OCI-LY3 (cell line): ENCODE measurements around the gene NR2F6.

ENCODE experiments used
- CTCF ChIP-seq: fragments of 200-600, 300-600 bp; sonication (generic); IDR thresholded peaks from 2 replicates; pipeline ENCODE4 v1.5.1; 2014; ENCODE audit warnings: antibody characterized with exemption, low read length, low read depth
- EZH2phosphoT487 ChIP-seq: fragments of 200-600 bp; shearing (Covaris generic); IDR thresholded peaks from 2 replicates; pipeline ENCODE4 v1.6.1; 2018; ENCODE audit warnings: antibody characterized with exemption, mixed run types, low read depth

- TF ChIP-seq CTCF (no peak), EZH2phosphoT487 (no peak)
Measured at GRCh38 chr19:17248011-17248776, 2.5 kb upstream of the NR2F6 start.
